PC-3 (cell line): ENCODE measurements around the gene CORO1C.

Experiments
- CTCF ChIP-seq: fragments of 300-600 bp; sonication (generic); conservative IDR thresholded peaks from 2 replicates; pipeline ENCODE4 v1.5.1; 2017; ENCODE audit warnings: antibody characterized with exemption, low read depth, mild to moderate bottlenecking, low read length
- EZH2phosphoT487 ChIP-seq: fragments of 300-600 bp; sonication (generic); IDR thresholded peaks from 2 replicates; pipeline ENCODE4 v1.6.1; 2018; ENCODE audit warnings: mild to moderate bottlenecking, antibody characterized with exemption, low read length, borderline replicate concordance

DNA sequence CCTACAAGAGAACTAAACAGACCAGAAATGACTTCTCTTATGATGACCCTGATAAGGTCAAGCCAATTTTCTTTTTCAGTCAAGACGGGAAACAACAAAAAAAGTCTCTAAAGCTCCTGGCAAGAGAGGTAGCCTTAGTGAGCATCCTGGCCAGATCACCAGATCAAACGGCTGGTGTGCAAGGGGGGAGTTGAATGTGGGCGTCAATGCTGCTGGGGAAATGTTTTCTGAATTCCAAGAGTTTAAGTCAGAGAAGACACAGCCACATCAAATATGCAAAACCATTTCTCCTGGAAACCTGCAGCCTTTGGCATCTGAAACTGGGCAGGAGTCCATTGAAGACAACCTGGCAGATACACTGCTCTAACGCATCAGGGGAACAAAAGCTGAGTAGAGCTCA lies 81.6 kb downstream of the CORO1C start:
- TF ChIP-seq EZH2phosphoT487 (no peak), CTCF (no peak)
